ENCODE measurements around the gene CTSA.
A peak's percentile ranks its signal among the peaks of the same experiment; 100 is the strongest.

CTSA gene

DNA sequence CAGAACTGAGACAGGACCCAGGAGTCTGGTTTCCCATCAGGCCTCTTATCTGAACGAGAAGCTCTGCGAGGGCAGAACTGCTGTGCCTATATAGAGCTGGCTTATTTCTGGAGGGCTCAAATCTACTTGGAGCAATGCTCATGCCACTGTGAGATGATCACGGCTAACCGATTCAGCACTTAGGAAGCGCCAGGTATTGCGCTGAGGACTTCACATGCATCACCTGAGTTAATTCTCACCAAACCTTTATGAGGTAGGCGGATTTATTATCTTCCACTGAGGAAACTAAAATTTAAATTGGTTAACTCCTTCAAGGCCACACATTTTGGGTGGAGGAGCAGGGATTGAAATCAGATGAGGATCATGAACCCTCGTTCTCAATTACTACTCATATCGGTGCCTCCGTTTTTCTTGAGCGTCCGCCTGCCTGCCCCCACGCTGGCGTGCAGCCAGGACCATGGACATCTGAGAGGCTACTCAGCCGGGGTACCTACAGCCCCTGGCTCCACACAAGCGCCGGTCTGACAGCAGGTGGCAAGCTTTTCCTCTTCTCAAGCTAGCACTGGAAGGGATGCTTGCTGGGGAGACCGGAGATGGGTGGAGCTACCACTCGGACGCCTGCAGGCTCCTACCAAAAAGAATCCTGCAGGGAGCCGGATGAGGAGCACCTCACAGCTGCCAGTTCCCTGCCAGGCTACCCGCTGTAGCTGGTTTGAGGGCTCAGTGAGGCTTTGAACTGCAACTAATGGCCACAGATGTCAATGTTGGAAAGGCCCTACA lies 42.3 kb downstream of the CTSA start:
- no peak for TF ChIP-seq EZH2 (IDR thresholded peaks at IDR 0.05; ENCODE audit: borderline replicate concordance, low read length)
- TF ChIP-seq, protein P1, sequence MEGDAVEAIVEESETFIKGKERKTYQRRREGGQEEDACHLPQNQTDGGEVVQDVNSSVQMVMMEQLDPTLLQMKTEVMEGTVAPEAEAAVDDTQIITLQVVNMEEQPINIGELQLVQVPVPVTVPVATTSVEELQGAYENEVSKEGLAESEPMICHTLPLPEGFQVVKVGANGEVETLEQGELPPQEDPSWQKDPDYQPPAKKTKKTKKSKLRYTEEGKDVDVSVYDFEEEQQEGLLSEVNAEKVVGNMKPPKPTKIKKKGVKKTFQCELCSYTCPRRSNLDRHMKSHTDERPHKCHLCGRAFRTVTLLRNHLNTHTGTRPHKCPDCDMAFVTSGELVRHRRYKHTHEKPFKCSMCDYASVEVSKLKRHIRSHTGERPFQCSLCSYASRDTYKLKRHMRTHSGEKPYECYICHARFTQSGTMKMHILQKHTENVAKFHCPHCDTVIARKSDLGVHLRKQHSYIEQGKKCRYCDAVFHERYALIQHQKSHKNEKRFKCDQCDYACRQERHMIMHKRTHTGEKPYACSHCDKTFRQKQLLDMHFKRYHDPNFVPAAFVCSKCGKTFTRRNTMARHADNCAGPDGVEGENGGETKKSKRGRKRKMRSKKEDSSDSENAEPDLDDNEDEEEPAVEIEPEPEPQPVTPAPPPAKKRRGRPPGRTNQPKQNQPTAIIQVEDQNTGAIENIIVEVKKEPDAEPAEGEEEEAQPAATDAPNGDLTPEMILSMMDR (IDR thresholded peaks at IDR 0.05; ENCODE audit: low read length), result peak; percentile 38; the same call in 1 of the 2 replicates
- peak overlapping the region; percentile 68 for H3K4me3 ChIP-seq (ENCODE audit: low read depth, low read length, poor library complexity, severe bottlenecking)
- H3K9ac ChIP-seq (ENCODE audit: low read length), result peak overlapping the region; percentile 93
- no peak overlapping the region for H2AFZ ChIP-seq (ENCODE audit: low read length)
- H3F3A ChIP-seq (ENCODE audit: insufficient read depth, low read length), result no peaks in the 10 kb centered on the region
- H4K20me1 ChIP-seq (ENCODE audit: insufficient read depth, low read length), result no peaks in the 10 kb centered on the region
- peaks cover 14% of the 10 kb centered on the region for H3K4me1 ChIP-seq (ENCODE audit: insufficient read depth, low read length, severe bottlenecking)
- H3K4me2 ChIP-seq (ENCODE audit: low read length), result peak overlapping the region; percentile 74
- peak overlapping the region; percentile 67 for H3K27ac ChIP-seq (ENCODE audit: low read depth, low read length, poor library complexity, severe bottlenecking)
- H3K79me2 ChIP-seq (ENCODE audit: insufficient read depth, low read length), result peaks cover 7% of the 10 kb centered on the region
- no peaks in the 10 kb centered on the region for H3K9me2 ChIP-seq (ENCODE audit: low read depth, low read length)
- no peaks in the 10 kb centered on the region for H3K27me3 ChIP-seq (ENCODE audit: insufficient read depth, low read length)
- H3K36me3 ChIP-seq (ENCODE audit: insufficient read depth, low read length), result peaks cover 15% of the 10 kb centered on the region
- no peaks in the 10 kb centered on the region for H3K9me3 ChIP-seq (ENCODE audit: low read length)

DNA sequence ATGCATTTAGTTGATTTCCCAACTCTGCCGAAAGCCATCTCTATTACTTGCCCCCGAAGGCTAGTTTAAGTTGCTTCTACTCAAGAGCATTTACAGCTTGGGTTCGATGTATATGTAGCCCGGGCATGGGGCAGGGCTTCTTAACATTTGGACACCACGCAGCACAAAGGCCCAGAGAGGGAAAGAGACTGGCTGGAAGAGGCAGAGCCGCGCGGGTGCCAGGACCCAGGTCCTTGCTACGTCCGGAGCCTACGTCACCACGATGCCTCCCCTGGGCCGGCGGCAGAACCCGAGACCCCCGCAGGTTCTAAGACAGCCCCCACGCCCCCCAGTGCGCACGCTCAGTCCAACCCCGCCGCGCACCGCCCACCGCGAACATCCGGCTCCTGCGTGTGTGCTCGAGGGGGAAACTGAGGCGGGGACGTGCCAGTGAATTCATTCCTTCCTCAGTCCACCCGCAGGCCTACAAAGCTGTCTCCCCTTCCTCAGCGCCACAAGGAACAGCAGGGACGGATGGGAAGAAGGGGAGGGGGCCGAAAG lies 43.0 kb downstream of the CTSA start:
- TF ChIP-seq EZH2 (IDR thresholded peaks at IDR 0.05; ENCODE audit: borderline replicate concordance, low read length), result no peak
- TF ChIP-seq, protein P1 (IDR thresholded peaks at IDR 0.05; ENCODE audit: low read length), result no peak
- peaks cover 7% of the 10 kb centered on the region for H3K79me2 ChIP-seq (ENCODE audit: insufficient read depth, low read length)
- H3K9me3 ChIP-seq (ENCODE audit: low read length), result no peaks in the 10 kb centered on the region
- H3K27ac ChIP-seq (ENCODE audit: low read depth, low read length, poor library complexity, severe bottlenecking), result peak overlapping the region; percentile 67
- H2AFZ ChIP-seq (ENCODE audit: low read length), result no peak overlapping the region
- H3K4me1 ChIP-seq (ENCODE audit: insufficient read depth, low read length, severe bottlenecking), result peaks cover 14% of the 10 kb centered on the region
- H3F3A ChIP-seq (ENCODE audit: insufficient read depth, low read length), result no peaks in the 10 kb centered on the region
- H3K36me3 ChIP-seq (ENCODE audit: insufficient read depth, low read length), result peaks cover 22% of the 10 kb centered on the region
- no peaks in the 10 kb centered on the region for H3K27me3 ChIP-seq (ENCODE audit: insufficient read depth, low read length)
- peak overlapping the region; percentile 93 for H3K9ac ChIP-seq (ENCODE audit: low read length)
- H3K9me2 ChIP-seq (ENCODE audit: low read depth, low read length), result no peaks in the 10 kb centered on the region
- H3K4me3 ChIP-seq (ENCODE audit: low read depth, low read length, poor library complexity, severe bottlenecking), result peak overlapping the region; percentile 68
- no peaks in the 10 kb centered on the region for H4K20me1 ChIP-seq (ENCODE audit: insufficient read depth, low read length)
- H3K4me2 ChIP-seq (ENCODE audit: low read length), result peak overlapping the region; percentile 74

DNA sequence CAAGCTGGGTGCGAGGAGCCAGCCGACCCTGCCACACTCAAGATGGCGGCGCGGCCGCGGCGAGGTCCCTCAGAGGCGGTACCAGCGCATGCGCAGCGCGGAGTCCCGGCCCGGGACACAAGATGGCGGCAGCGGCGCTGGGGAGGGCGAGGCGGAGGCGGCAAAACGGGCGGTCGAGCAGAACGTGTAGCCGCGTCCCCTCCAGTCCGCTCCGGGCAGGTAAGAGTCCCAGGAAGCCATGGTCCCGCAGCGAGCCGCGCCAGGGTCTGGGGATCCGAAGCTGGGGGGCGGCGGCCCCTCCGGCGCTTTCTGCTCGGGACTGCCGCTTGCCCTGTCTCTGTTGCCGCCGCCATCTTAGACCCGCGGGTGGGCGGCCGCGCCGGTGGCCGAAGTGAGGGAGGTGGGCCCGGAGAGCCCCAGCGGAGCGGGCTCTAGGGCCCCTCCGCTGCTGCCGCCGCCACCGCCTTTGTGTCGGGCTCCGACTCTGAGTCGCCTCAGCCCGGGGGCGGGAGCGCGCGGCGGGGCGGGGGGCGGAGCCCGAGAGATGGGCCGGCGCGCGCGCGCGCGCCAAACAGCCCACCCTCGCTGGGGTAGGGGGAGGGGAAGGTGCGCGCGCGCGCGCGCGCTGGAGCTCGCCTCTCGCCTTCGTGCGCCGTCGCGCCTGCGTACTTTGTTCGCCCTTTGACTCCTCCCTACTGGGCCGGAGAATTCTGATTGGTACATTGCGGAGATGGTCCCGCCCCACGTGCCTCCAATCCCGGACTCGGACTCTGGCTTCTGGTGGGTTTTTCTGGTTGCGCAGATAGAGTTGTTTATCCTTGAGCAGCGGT lies 43.7 kb downstream of the CTSA start, which contains the start of gene PCIF1:
TSS of gene PCIF1 (plus strand) at position 98 of the 830 bp plus-strand sequence. CDS start 4,317 bp downstream, outside the sequence.
- Histone ChIP-seq H3K4me2 (ENCODE audit: low read length) (peak within 1 kb of the TSS; percentile 80), H3K9ac (ENCODE audit: low read length) (peak within 1 kb of the TSS; percentile 93), H3K4me3 (ENCODE audit: low read depth, low read length, poor library complexity, severe bottlenecking) (peak within 1 kb of the TSS; percentile 68), H2AFZ (ENCODE audit: low read length) (no peak within 1 kb of the TSS), H3K4me1 (ENCODE audit: insufficient read depth, low read length, severe bottlenecking) (peaks cover 14% of the 10 kb centered on the region), H3K9me2 (ENCODE audit: low read depth, low read length) (no peaks in the 10 kb centered on the region), H3K79me2 (ENCODE audit: insufficient read depth, low read length) (peaks cover 7% of the 10 kb centered on the region), H3K36me3 (ENCODE audit: insufficient read depth, low read length) (peaks cover 29% of the 10 kb centered on the region), H4K20me1 (ENCODE audit: insufficient read depth, low read length) (no peaks in the 10 kb centered on the region), H3K27ac (ENCODE audit: low read depth, low read length, poor library complexity, severe bottlenecking) (peak within 1 kb of the TSS; percentile 67), H3K27me3 (ENCODE audit: insufficient read depth, low read length) (no peaks in the 10 kb centered on the region), H3K9me3 (ENCODE audit: low read length) (no peaks in the 10 kb centered on the region), H3F3A (ENCODE audit: insufficient read depth, low read length) (no peaks in the 10 kb centered on the region)
- TF ChIP-seq EZH2 (IDR thresholded peaks at IDR 0.05; ENCODE audit: borderline replicate concordance, low read length), result no peak
- TF ChIP-seq, protein P1 (IDR thresholded peaks at IDR 0.05; ENCODE audit: low read length), result no peak

All from OCI-LY1 (cell line).